ENCODE measurements around the gene PXMP2. TPM values are rescaled to one million over a fixed set of nuclear protein-coding genes. Genes with fewer than 3 reads are reported as not detected.

PXMP2 gene
- total RNA-seq, 1 experiment from 2014 or later: 42.7 TPM

DNA sequence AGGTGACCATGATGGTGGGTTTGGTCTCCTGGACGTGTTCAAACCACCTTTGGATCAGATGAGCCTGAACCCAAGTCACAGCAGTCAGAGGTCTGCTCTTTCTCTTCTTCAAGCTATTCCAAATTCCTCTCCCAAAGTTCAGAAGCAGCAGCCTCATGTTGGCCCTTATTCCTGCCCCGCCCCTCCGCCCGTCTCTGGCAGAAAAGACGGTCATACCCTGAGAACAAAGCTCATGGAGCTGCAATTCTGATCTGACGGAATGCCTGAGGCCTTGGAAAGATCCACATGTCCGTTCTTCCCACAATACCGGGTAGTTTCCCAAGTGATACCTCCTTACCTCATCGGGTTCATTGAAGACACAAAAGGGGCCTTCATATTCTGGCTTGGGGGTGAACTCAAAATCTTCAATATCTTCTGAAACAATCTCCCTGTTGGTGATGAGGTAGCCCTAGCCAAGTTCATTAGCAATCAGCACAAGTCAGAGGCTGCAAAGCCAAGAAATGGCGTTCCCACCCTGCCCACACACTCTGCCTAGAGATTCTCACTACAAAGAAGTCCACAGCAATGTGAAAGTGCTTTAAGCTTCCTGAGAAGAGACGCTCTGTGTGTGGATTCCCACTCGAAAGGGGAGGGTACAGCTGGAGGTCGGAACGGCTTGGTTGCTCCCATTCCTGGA, 11.5 kb upstream of the PXMP2 start:
- Histone ChIP-seq H2AFZ (ENCODE audit: low read length) (no peak overlapping the region), H3K4me2 (ENCODE audit: low read length) (no peak overlapping the region), H3K79me2 (ENCODE audit: low read length) (peaks cover 11% of the 10 kb centered on the region), H3K9ac (ENCODE audit: low read length) (no peak overlapping the region), H3K27me3 (ENCODE audit: low read length) (no peaks in the 10 kb centered on the region), H3K4me1 (ENCODE audit: insufficient read depth, low read length) (no peaks in the 10 kb centered on the region), H3K4me3 (ENCODE audit: low read length) (no peak overlapping the region), H3F3A (ENCODE audit: low read length, unreplicated experiment) (no peaks in the 10 kb centered on the region), H4K20me1 (ENCODE audit: low read length) (0 out of 2 replicates have a peak, but pooled peaks cover 6% of the 10 kb centered on the region), H3K9me3 (ENCODE audit: low read length) (no peaks in the 10 kb centered on the region), H3K27ac (ENCODE audit: low read length) (no peak overlapping the region), H3K36me3 (ENCODE audit: low read depth, low read length) (peaks cover 54% of the 10 kb centered on the region), H3K9me2 (replicated peaks; ENCODE audit: low read length) (no peaks in the 10 kb centered on the region)
- DNase-seq: no peak
- ATAC-seq: no peak
- POLR2A ChIA-PET (ENCODE audit: unreplicated experiment): no interaction called here
- no TSS peak for BruUV-seq (replicated peaks)
- intact Hi-C loops (cut with micrococcal nuclease): no loop called here
- CTCF ChIA-PET: no interaction called here
- no peak for TF ChIP-seq EZH2 (IDR thresholded peaks at IDR 0.05; ENCODE audit: low read length, unreplicated experiment)
- TF ChIP-seq, protein P1, sequence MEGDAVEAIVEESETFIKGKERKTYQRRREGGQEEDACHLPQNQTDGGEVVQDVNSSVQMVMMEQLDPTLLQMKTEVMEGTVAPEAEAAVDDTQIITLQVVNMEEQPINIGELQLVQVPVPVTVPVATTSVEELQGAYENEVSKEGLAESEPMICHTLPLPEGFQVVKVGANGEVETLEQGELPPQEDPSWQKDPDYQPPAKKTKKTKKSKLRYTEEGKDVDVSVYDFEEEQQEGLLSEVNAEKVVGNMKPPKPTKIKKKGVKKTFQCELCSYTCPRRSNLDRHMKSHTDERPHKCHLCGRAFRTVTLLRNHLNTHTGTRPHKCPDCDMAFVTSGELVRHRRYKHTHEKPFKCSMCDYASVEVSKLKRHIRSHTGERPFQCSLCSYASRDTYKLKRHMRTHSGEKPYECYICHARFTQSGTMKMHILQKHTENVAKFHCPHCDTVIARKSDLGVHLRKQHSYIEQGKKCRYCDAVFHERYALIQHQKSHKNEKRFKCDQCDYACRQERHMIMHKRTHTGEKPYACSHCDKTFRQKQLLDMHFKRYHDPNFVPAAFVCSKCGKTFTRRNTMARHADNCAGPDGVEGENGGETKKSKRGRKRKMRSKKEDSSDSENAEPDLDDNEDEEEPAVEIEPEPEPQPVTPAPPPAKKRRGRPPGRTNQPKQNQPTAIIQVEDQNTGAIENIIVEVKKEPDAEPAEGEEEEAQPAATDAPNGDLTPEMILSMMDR (conservative IDR thresholded peaks at IDR 0.05; ENCODE audit: low read depth, low read length): no peak
- no peak for TF ChIP-seq EZH2phosphoT487 (IDR thresholded peaks at IDR 0.05; ENCODE audit: borderline replicate concordance, low read length)

DNA sequence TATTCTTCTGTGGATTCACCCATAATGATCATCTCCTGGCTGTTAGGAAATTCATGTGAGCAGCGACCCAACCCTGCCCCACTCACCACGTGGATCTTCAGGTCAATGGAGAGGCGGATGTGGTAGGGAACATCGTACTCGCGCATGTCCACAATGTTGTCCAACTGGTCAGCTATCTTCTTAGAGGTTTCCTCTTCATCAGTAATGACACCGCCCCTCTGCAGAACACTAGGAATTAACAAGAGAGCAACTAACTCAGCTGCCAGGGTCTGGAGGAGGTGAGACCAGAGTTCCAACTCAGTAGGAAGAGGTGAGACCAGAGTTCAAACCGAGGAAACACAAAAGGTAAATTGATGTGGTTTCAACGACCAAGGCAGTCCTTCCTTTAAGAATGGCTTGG, 9.9 kb upstream of the PXMP2 start:
- no peak overlapping the region for H3K4me2 ChIP-seq (ENCODE audit: low read length)
- H3K27ac ChIP-seq (ENCODE audit: low read length): no peak overlapping the region
- no peaks in the 10 kb centered on the region for H3K9me3 ChIP-seq (ENCODE audit: low read length)
- TF ChIP-seq EZH2phosphoT487 (IDR thresholded peaks at IDR 0.05; ENCODE audit: borderline replicate concordance, low read length): no peak
- no peak for TF ChIP-seq EZH2 (IDR thresholded peaks at IDR 0.05; ENCODE audit: low read length, unreplicated experiment)
- TF ChIP-seq, protein P1 (conservative IDR thresholded peaks at IDR 0.05; ENCODE audit: low read depth, low read length): no peak
- no peak overlapping the region for H3K4me3 ChIP-seq (ENCODE audit: low read length)
- H3K27me3 ChIP-seq (ENCODE audit: low read length): no peaks in the 10 kb centered on the region
- no peaks in the 10 kb centered on the region for H3K9me2 ChIP-seq (replicated peaks; ENCODE audit: low read length)
- no peaks in the 10 kb centered on the region for H3K4me1 ChIP-seq (ENCODE audit: insufficient read depth, low read length)
- no peaks in the 10 kb centered on the region for H3F3A ChIP-seq (ENCODE audit: low read length, unreplicated experiment)
- H3K36me3 ChIP-seq (ENCODE audit: low read depth, low read length): peaks cover 51% of the 10 kb centered on the region
- ATAC-seq (no peak), DNase-seq (no peak)
- H3K9ac ChIP-seq (ENCODE audit: low read length): no peak overlapping the region
- H2AFZ ChIP-seq (ENCODE audit: low read length): no peak overlapping the region
- intact Hi-C loops (cut with micrococcal nuclease): no loop called here
- no TSS peak for BruUV-seq (replicated peaks)
- CTCF ChIA-PET: no interaction called here
- H4K20me1 ChIP-seq (ENCODE audit: low read length): 0 out of 2 replicates have a peak, but pooled peaks cover 6% of the 10 kb centered on the region
- POLR2A ChIA-PET (ENCODE audit: unreplicated experiment): no interaction called here
- peaks cover 22% of the 10 kb centered on the region for H3K79me2 ChIP-seq (ENCODE audit: low read length)

DNA sequence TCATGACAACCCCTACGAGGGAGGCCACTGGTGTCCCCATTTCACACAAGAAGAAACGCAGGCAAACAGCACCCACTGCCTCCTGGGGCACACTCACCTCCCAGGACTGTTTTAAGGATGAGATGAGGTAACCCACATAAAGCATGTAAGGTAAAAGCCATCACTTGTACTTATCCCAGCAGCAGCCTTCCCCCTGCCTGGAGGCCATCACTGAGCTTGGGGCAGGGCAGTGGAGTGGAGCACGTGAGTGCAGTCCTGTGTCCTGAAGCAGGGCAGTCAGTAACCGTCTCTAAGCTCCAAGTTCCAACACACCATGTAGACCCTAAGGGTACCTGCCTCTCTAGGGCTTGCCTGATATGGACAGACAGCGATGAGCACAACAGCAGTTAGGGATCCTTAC, 2.0 kb upstream of the PXMP2 start:
- ChIA-PET POLR2A (ENCODE audit: unreplicated experiment) (no interaction called here), CTCF (no interaction called here)
- ATAC-seq (no peak), DNase-seq (no peak)
- Histone ChIP-seq H3K79me2 (ENCODE audit: low read length) (peaks cover 50% of the 10 kb centered on the region), H3F3A (ENCODE audit: low read length, unreplicated experiment) (no peaks in the 10 kb centered on the region), H4K20me1 (ENCODE audit: low read length) (peaks cover 16% of the 10 kb centered on the region; the same call in 1 of the 2 replicates), H3K4me2 (ENCODE audit: low read length) (peak overlapping the region; percentile 88; the same call in 1 of the 2 replicates), H3K27me3 (ENCODE audit: low read length) (no peaks in the 10 kb centered on the region), H3K9me2 (replicated peaks; ENCODE audit: low read length) (no peaks in the 10 kb centered on the region), H3K9me3 (ENCODE audit: low read length) (no peaks in the 10 kb centered on the region), H3K36me3 (ENCODE audit: low read depth, low read length) (peaks cover 9% of the 10 kb centered on the region; the same call in 1 of the 2 replicates), H3K4me1 (ENCODE audit: insufficient read depth, low read length) (peaks cover 16% of the 10 kb centered on the region), H2AFZ (ENCODE audit: low read length) (no peak overlapping the region), H3K9ac (ENCODE audit: low read length) (no peak overlapping the region), H3K27ac (ENCODE audit: low read length) (no peak overlapping the region), H3K4me3 (ENCODE audit: low read length) (peak overlapping the region; percentile 81; the same call in 1 of the 2 replicates)
- TF ChIP-seq EZH2phosphoT487 (IDR thresholded peaks at IDR 0.05; ENCODE audit: borderline replicate concordance, low read length) (no peak), EZH2 (IDR thresholded peaks at IDR 0.05; ENCODE audit: low read length, unreplicated experiment) (no peak)
- TF ChIP-seq, protein P1 (conservative IDR thresholded peaks at IDR 0.05; ENCODE audit: low read depth, low read length): no peak
- BruUV-seq (replicated peaks): TSS peak; percentile 79
- intact Hi-C loops (cut with micrococcal nuclease): loop anchor here (5.0 kb wide), 1 partner anchor 77 kb away; the partner anchor contains the start of gene ANKLE2
